HPDE6-E6E7 (cell line): ENCODE results near the gene CD93.
A peak's percentile ranks its signal among the peaks of the same experiment; 100 is the strongest.

Experiments
- DNase-seq: peaks from one replicate; pipeline ENCODE4 v3.0.0; 2011; ENCODE audit warnings: missing footprints; ENCODE audit errors: extremely low spot score

The CD93 gene

GRCh38 chr20:23099791-23100719, 13.9 kb upstream of the CD93 start:
- DNase-seq: peak; percentile 100

GRCh38 chr20:23097636-23098580, 11.8 kb upstream of the CD93 start:
- no peak for DNase-seq

- no peak for DNase-seq
These were observed 10.9 kb upstream of the CD93 start for GRCh38 chr20:23096986-23097520.

- no peak for DNase-seq
These were observed 10.0 kb upstream of the CD93 start for GRCh38 chr20:23096097-23096496.

- DNase-seq: no peak
These were observed 9.4 kb upstream of the CD93 start for GRCh38 chr20:23095499-23095898.

GRCh38 chr20:23094927-23095326, 8.8 kb upstream of the CD93 start:
- peak; percentile 78 for DNase-seq

- DNase-seq: no peak
These were observed 8.2 kb upstream of the CD93 start for GRCh38 chr20:23094213-23094896.

GRCh38 chr20:23093613-23094012, 7.5 kb upstream of the CD93 start:
- no peak for DNase-seq

GRCh38 chr20:23092861-23093495, 6.9 kb upstream of the CD93 start:
- no peak for DNase-seq

GRCh38 chr20:23092384-23092756, 6.2 kb upstream of the CD93 start:
- no peak for DNase-seq

- no peak for DNase-seq
These were observed 5.7 kb upstream of the CD93 start for GRCh38 chr20:23091721-23092383.

GRCh38 chr20:23090878-23091277, 4.8 kb upstream of the CD93 start:
- no peak for DNase-seq

- DNase-seq: no peak
These were observed 4.0 kb upstream of the CD93 start for GRCh38 chr20:23090147-23090546.

- DNase-seq: no peak
These were observed 2.7 kb upstream of the CD93 start for GRCh38 chr20:23088866-23089265.

GRCh38 chr20:23087587-23088251, 1.6 kb upstream of the CD93 start:
- DNase-seq: no peak

GRCh38 chr20:23086931-23087411, 847 bp upstream of the CD93 start:
- DNase-seq: no peak

- no peak for DNase-seq
These were observed 578 bp downstream of the CD93 start for GRCh38 chr20:23085436-23086055.

GRCh38 chr20:23084845-23085365, 1.2 kb downstream of the CD93 start:
- no peak for DNase-seq

- no peak for DNase-seq
These were observed 1.8 kb downstream of the CD93 start for GRCh38 chr20:23084282-23084844.
